ENCODE data around the gene KDM4C. TPM values are rescaled to one million over a fixed set of nuclear protein-coding genes. Genes with fewer than 3 reads are reported as not detected.
A peak's percentile ranks its signal among the peaks of the same experiment; 100 is the strongest.

Gene KDM4C
- total RNA-seq, 1 donor from 2014 or later: 14.7 TPM

GRCh38 chr9:7086389-7086788 is 328.6 kb downstream of the KDM4C start:
- Histone ChIP-seq H3K36me3 (ENCODE audit: control insufficient read depth, insufficient read depth, low read length) (no peaks in the 10 kb centered on the region), H3K27me3 (ENCODE audit: control insufficient read depth, insufficient read depth, low read length) (no peaks in the 10 kb centered on the region), H3K4me3 (ENCODE audit: low read depth, low read length) (no peak overlapping the region)
- DNase-seq (ENCODE audit: low read depth): no peak
- TF ChIP-seq, protein P1, sequence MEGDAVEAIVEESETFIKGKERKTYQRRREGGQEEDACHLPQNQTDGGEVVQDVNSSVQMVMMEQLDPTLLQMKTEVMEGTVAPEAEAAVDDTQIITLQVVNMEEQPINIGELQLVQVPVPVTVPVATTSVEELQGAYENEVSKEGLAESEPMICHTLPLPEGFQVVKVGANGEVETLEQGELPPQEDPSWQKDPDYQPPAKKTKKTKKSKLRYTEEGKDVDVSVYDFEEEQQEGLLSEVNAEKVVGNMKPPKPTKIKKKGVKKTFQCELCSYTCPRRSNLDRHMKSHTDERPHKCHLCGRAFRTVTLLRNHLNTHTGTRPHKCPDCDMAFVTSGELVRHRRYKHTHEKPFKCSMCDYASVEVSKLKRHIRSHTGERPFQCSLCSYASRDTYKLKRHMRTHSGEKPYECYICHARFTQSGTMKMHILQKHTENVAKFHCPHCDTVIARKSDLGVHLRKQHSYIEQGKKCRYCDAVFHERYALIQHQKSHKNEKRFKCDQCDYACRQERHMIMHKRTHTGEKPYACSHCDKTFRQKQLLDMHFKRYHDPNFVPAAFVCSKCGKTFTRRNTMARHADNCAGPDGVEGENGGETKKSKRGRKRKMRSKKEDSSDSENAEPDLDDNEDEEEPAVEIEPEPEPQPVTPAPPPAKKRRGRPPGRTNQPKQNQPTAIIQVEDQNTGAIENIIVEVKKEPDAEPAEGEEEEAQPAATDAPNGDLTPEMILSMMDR (IDR thresholded peaks at IDR 0.05; ENCODE audit: insufficient read depth, low read length, poor library complexity, severe bottlenecking): no peak

DNA sequence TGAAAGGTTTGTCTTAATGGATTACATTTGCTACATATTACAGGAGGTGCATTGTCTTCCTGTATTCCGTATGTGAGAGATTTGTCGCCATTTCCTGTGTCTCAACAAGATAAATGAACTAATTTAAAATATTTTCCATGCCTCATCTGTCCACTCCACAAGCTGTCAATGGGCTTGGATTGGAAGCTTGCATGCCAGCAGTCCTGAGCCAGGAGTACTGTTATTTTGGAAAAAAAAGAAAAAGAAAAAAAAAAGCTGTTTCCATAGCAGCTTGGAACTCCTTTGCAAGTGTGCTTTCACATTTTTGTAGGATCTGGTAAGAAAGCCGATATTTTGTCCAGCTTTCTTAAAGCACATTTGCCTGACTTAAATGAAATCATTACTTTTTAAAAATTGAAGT is 330.8 kb downstream of the KDM4C start:
- H3K27me3 ChIP-seq (ENCODE audit: control insufficient read depth, insufficient read depth, low read length): no peaks in the 10 kb centered on the region
- no peaks in the 10 kb centered on the region for H3K36me3 ChIP-seq (ENCODE audit: control insufficient read depth, insufficient read depth, low read length)
- H3K4me3 ChIP-seq (ENCODE audit: low read depth, low read length): no peak overlapping the region
- no peak for DNase-seq (ENCODE audit: low read depth)
- TF ChIP-seq, protein P1 (IDR thresholded peaks at IDR 0.05; ENCODE audit: insufficient read depth, low read length, poor library complexity, severe bottlenecking): no peak

DNA sequence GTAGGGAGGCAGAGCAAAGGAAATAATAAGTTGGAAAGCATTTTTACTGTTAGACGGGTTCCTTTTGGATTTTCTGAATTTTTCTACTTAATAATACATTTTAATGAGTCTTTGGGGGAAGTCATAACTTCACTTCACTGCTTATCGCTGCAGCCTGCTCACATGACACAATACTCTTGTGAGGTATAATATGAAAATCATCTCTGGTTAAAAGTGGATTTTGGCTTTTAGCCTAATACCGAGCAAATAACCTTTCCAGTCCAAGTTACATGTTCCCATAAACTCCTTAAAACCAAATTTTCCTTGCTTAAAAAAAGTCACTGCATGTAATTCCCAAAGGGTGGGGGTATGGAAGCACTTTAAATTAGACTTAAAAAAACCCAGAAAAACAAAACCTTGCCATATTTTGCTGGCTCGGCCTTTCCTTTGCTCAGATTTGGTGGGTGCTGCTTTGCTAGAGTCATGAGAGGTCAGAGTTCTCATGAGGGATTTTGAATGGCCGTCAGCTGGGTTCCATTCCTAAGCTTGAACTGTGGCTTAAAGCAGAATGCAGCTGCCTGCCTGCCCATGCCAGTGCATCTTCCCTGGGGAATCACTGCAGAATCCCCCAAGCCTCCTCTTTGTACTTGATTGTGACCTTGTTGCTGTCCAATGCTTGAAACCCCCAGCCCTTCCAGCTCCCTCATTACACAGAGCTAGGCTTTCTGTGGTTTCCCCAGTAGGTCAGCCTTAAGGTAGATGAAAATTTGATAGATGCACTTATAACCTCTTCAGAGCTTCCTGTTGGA is 331.8 kb downstream of the KDM4C start:
- Histone ChIP-seq H3K36me3 (ENCODE audit: control insufficient read depth, insufficient read depth, low read length) (no peaks in the 10 kb centered on the region), H3K27me3 (ENCODE audit: control insufficient read depth, insufficient read depth, low read length) (no peaks in the 10 kb centered on the region), H3K4me3 (ENCODE audit: low read depth, low read length) (no peak overlapping the region)
- DNase-seq (ENCODE audit: low read depth): no peak
- TF ChIP-seq, protein P1 (IDR thresholded peaks at IDR 0.05; ENCODE audit: insufficient read depth, low read length, poor library complexity, severe bottlenecking): no peak

DNA sequence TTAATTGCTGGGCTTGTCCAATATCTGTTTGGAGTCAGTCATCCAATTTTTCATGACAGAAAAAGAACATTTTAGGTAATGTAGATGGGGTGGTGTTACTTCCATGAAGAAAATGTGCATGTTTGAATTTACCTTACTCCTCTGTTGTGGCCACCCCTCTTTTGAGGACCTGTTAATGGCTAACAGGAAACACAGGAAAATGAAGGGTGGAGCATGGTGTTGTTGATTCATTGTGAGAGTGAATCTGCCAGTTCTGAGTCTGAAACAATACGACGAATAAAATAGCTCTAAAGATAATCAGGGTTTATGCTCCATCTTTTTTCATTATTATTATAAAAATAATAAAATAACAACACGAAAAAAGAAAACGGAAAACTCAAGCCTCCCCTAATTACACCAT is 335.3 kb downstream of the KDM4C start:
- Histone ChIP-seq H3K27me3 (ENCODE audit: control insufficient read depth, insufficient read depth, low read length) (no peaks in the 10 kb centered on the region), H3K4me3 (ENCODE audit: low read depth, low read length) (no peak overlapping the region), H3K36me3 (ENCODE audit: control insufficient read depth, insufficient read depth, low read length) (no peaks in the 10 kb centered on the region)
- TF ChIP-seq, protein P1 (IDR thresholded peaks at IDR 0.05; ENCODE audit: insufficient read depth, low read length, poor library complexity, severe bottlenecking): no peak
- no peak for DNase-seq (ENCODE audit: low read depth)

GRCh38 chr9:7094052-7094451 is 336.3 kb downstream of the KDM4C start:
- H3K4me3 ChIP-seq (ENCODE audit: low read depth, low read length): no peak overlapping the region
- H3K27me3 ChIP-seq (ENCODE audit: control insufficient read depth, insufficient read depth, low read length): no peaks in the 10 kb centered on the region
- TF ChIP-seq, protein P1 (IDR thresholded peaks at IDR 0.05; ENCODE audit: insufficient read depth, low read length, poor library complexity, severe bottlenecking): peak; percentile 54
- no peaks in the 10 kb centered on the region for H3K36me3 ChIP-seq (ENCODE audit: control insufficient read depth, insufficient read depth, low read length)
- DNase-seq (ENCODE audit: low read depth): no peak

DNA sequence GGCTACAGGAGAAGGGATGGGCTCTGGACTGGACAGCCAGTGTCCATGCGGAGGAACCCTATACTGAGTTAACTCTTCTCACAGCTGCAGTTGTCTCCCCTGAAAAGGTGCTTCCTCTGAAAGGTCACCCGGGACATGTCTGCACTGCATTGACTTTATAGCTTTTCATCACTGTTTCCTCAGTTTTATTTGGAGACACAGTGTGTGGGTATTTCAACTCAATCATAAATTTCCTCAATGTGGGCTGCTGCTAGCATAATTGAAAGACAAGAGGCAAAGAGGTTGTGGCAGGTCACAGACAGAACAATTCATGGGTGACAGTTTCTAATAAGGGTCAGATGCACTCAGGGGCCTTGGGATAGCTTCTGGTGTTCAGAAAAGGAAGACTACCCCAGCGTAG is 336.8 kb downstream of the KDM4C start:
- TF ChIP-seq, protein P1 (IDR thresholded peaks at IDR 0.05; ENCODE audit: insufficient read depth, low read length, poor library complexity, severe bottlenecking): no peak
- H3K4me3 ChIP-seq (ENCODE audit: low read depth, low read length): no peak overlapping the region
- DNase-seq (ENCODE audit: low read depth): no peak
- no peaks in the 10 kb centered on the region for H3K27me3 ChIP-seq (ENCODE audit: control insufficient read depth, insufficient read depth, low read length)
- H3K36me3 ChIP-seq (ENCODE audit: control insufficient read depth, insufficient read depth, low read length): no peaks in the 10 kb centered on the region

All from kidney epithelial cell (primary cell).